ENCODE data around the gene XYLT2.

The XYLT2 gene

DNA sequence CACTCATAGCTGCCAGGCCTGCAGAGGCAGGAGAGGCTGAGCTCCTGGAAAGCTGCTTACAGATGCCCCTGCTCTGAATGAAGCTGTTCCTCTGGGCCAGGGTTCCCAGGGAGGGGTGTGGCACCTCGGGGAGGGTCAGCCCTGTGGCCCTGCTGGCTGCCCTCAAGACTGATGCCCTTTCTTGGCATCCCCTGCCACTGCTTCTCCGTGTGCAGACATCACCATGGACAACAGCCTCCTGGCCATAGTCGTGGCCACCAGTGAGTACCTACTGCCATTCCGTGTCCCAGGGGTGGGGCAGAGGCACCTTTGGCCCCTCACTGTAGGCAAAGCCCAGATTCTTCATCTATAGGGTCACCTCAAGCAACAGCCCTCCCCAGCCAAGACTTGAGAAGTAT lies 18.1 kb downstream of the XYLT2 start:
- no peak overlapping the region for H3K4me3 ChIP-seq (ENCODE audit: low read depth, low read length)
- DNase-seq (ENCODE audit: low read depth): no peak
- TF ChIP-seq POLR2A (IDR thresholded peaks at IDR 0.05; ENCODE audit: extremely low read depth, insufficient read length) (no peak), MYC (IDR thresholded peaks at IDR 0.05; ENCODE audit: low read depth, low read length) (no peak)
- TF ChIP-seq, protein P1, sequence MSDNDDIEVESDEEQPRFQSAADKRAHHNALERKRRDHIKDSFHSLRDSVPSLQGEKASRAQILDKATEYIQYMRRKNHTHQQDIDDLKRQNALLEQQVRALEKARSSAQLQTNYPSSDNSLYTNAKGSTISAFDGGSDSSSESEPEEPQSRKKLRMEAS (IDR thresholded peaks at IDR 0.05; ENCODE audit: low read depth, low read length): no peak
- TF ChIP-seq, protein P2, sequence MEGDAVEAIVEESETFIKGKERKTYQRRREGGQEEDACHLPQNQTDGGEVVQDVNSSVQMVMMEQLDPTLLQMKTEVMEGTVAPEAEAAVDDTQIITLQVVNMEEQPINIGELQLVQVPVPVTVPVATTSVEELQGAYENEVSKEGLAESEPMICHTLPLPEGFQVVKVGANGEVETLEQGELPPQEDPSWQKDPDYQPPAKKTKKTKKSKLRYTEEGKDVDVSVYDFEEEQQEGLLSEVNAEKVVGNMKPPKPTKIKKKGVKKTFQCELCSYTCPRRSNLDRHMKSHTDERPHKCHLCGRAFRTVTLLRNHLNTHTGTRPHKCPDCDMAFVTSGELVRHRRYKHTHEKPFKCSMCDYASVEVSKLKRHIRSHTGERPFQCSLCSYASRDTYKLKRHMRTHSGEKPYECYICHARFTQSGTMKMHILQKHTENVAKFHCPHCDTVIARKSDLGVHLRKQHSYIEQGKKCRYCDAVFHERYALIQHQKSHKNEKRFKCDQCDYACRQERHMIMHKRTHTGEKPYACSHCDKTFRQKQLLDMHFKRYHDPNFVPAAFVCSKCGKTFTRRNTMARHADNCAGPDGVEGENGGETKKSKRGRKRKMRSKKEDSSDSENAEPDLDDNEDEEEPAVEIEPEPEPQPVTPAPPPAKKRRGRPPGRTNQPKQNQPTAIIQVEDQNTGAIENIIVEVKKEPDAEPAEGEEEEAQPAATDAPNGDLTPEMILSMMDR (IDR thresholded peaks at IDR 0.05; ENCODE audit: low read depth, low read length): no peak

DNA sequence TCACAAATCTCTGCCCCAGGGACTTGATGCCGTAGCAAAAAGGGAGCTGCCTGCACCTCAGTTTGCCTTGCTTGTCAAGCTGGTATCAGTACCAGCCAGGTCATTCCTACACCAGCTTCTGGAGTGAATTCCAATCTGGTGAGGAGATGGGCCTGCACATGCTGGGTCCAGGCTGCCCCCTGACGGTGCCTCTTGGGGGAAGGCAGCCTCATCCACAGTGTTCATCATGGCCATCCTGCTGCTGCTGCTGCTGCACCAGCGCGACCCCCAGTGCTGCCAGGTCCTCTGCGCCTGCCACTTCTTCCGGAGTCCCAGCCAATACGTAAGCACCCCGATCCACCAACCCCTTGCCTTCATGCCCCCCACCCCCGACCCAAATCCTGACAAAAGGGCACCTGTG lies 18.8 kb downstream of the XYLT2 start:
- H3K4me3 ChIP-seq (ENCODE audit: low read depth, low read length): no peak overlapping the region
- TF ChIP-seq, protein P2 (IDR thresholded peaks at IDR 0.05; ENCODE audit: low read depth, low read length): no peak
- TF ChIP-seq, protein P1 (IDR thresholded peaks at IDR 0.05; ENCODE audit: low read depth, low read length): no peak
- TF ChIP-seq MYC (IDR thresholded peaks at IDR 0.05; ENCODE audit: low read depth, low read length): no peak
- TF ChIP-seq POLR2A (IDR thresholded peaks at IDR 0.05; ENCODE audit: extremely low read depth, insufficient read length): no peak
- DNase-seq (ENCODE audit: low read depth): no peak

DNA sequence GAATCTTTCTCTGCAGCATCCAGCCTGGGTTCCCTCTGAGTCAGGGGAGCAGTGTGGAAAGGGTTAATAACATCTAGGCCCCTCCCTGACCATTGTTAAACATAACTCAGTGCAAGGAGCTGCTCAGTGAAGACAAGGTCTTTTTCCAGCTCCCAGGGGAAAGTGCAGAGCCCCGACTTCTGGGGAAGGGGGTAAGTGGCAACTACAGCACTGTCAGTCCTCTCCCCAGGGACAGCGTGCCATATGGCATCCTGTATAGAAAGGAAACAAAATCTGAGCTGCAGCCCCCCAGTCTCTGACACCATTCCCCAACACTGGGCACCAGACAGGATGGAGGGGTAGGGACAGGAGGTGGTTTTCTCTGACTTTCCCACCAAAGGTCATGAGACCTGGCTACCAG lies 19.2 kb downstream of the XYLT2 start:
- no peak overlapping the region for H3K4me3 ChIP-seq (ENCODE audit: low read depth, low read length)
- no peak for DNase-seq (ENCODE audit: low read depth)
- TF ChIP-seq MYC (IDR thresholded peaks at IDR 0.05; ENCODE audit: low read depth, low read length): no peak
- TF ChIP-seq, protein P1 (IDR thresholded peaks at IDR 0.05; ENCODE audit: low read depth, low read length): no peak
- TF ChIP-seq, protein P2 (IDR thresholded peaks at IDR 0.05; ENCODE audit: low read depth, low read length): no peak
- no peak for TF ChIP-seq POLR2A (IDR thresholded peaks at IDR 0.05; ENCODE audit: extremely low read depth, insufficient read length)

DNA sequence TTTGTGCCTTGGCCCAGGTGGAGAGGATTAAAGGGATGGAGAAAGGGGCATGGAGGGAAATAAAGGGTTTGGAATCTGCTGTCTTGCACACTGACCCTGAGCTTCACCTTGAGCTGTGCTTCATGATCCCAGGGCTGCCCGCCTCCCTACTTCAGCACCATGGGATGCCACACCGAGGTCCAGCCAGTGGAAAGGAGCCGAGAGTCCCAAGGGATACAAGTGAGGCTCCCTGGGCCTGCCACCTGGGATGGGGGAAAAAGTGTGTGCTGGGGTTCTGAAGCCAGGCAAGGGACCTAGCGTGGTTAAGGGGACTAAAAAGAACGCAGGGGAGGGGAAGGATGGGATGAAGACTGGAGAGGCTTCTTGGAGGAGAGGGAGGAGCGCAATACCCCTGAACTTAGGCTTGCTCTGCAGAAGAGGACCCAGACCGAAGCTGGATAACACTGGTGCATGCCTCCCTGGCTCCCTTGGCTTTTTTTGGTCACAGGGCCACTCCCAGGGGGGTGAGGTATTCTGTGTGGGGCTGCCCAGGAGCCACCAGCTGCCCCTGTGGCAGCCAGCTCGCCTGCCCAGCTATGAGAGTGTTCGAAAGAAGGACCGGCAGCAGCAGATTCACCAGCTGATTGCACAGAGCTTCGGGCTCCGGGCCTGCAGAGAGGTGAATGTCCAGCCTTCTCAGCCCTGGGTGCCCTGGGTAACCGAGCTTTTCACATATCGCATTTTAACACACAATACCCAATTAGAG lies 19.9 kb downstream of the XYLT2 start:
- DNase-seq (ENCODE audit: low read depth): no peak
- TF ChIP-seq MYC (IDR thresholded peaks at IDR 0.05; ENCODE audit: low read depth, low read length) (no peak), POLR2A (IDR thresholded peaks at IDR 0.05; ENCODE audit: extremely low read depth, insufficient read length) (no peak)
- TF ChIP-seq, protein P2 (IDR thresholded peaks at IDR 0.05; ENCODE audit: low read depth, low read length): no peak
- TF ChIP-seq, protein P1 (IDR thresholded peaks at IDR 0.05; ENCODE audit: low read depth, low read length): no peak
- no peak overlapping the region for H3K4me3 ChIP-seq (ENCODE audit: low read depth, low read length)

DNA sequence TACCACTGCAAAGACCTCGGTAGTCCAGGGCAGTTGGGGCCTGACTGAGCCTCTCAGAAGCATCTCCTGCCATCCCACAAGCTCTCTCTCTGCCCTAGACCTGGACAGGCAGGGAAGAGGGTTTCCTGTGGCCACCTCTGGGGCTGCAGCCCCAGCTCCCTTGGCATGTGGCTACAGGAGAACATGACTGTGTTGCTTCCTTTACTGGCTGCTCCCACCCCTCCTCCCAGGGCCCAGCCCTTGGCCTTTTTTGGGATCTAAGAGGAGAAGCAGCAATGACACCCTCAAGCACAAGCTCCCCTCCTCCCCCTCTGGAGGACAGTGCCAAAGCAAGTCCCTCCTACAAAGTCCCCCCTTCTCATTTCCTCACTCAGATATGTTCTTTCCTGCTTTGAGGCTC lies 21.5 kb downstream of the XYLT2 start:
- TF ChIP-seq, protein P2 (IDR thresholded peaks at IDR 0.05; ENCODE audit: low read depth, low read length): no peak
- TF ChIP-seq POLR2A (IDR thresholded peaks at IDR 0.05; ENCODE audit: extremely low read depth, insufficient read length) (no peak), MYC (IDR thresholded peaks at IDR 0.05; ENCODE audit: low read depth, low read length) (no peak)
- TF ChIP-seq, protein P1 (IDR thresholded peaks at IDR 0.05; ENCODE audit: low read depth, low read length): no peak
- no peak overlapping the region for H3K4me3 ChIP-seq (ENCODE audit: low read depth, low read length)
- DNase-seq (ENCODE audit: low read depth): no peak

All from NB4 (cell line).